GM19099 (cell line): ENCODE results near the gene GPR68.

ENCODE experiments used
- POLR2A ChIP-seq: IDR thresholded peaks from 3 replicates; pipeline ENCODE4 v1.6.1; 2011; ENCODE audit warnings: low read depth; ENCODE audit not compliant: insufficient read length; ENCODE audit errors: extremely low read depth

Gene GPR68

DNA sequence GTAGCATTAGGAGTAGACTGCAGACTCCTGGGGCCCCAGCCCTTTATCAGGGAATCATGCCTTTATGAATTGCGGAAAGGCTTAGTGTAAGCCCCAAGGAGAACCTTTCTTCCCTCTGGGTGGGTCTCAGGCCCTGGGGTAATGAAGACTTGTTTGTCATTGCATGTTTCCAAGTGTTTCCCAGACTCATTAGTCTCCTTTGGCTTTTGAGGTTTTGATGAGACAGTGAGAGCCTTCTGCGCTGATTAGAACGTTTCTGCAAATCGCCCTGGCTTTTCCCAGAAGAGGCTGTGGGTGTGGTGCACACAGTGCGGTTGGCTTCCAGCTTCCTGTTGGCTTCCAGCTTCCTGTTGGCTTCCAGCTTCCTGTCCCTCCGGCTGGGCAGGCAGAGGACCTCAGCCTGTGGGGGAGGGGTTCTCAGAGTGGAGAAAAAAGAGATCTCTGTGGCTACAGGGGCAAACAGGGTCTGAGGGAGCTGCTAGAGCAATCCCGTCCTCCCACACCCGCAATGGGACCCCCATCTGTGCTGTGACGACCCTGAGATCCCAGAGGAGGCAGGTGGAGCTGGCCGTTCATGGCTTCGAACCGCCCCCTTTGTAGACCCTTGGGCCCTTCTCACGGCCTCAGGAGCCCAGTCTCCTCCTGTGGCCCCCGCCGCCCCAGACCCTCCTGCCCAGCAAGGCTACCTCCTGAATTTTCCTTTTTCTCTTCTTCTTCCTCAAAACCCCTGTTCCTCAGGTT, 42.1 kb downstream of the GPR68 start:
- no peak for TF ChIP-seq POLR2A

DNA sequence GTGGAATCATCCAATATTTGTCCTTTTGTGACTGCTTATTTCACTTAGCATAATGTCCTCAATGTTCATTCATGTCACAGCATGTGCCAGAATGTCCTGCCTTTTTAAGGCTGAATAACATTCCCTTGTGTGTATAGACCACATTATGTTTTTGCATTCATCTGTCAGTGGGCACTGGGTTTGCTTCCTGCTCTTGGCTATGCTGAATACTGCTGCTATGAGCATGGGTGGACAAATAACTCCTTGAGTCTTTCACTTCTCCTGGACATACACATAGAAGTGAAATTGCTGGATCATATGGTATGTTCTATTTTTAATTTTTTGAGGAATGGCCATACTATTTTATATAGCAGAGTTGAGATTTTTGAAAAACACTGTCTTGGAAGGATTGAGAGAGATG, 46.9 kb downstream of the GPR68 start:
- no peak for TF ChIP-seq POLR2A

DNA sequence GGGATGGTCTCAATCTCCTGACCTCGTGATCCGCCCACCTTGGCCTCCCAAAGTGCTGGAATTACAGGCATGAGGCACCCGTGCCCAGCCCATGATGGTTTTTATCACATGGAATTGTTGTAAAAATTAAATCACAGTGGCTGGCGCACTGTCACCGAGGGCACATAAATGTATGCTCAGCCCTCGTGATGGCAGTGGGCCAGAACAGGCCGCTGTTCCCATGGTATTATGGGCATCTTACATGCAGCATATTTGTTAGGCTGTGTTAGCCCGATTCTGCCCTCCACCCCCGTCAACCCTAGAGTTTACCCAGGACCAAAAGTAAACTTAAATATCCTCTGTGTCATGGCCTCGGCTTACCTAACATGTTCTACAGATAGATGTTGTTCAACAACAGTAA, 48.6 kb downstream of the GPR68 start:
- TF ChIP-seq POLR2A: no peak

DNA sequence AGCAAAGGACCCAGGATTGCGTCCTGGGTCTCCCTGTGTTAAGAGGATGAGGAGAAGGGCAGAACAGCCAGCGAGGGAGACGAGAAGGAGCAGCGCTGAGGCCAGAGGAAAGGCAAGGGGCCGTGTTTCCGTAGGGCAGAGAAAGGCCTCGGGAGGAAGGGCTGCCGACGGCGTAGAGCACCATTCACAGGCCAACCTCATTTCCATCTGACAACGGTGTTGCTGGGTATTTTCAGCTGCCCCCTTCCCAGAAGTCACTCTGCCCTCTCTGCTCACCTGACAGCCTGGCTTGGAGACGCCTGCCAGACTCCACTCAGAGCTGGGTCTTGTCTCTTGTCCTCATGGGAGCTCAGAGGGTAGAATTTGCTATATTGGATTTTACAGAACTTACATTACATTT, 51.4 kb downstream of the GPR68 start:
- TF ChIP-seq POLR2A: no peak

DNA sequence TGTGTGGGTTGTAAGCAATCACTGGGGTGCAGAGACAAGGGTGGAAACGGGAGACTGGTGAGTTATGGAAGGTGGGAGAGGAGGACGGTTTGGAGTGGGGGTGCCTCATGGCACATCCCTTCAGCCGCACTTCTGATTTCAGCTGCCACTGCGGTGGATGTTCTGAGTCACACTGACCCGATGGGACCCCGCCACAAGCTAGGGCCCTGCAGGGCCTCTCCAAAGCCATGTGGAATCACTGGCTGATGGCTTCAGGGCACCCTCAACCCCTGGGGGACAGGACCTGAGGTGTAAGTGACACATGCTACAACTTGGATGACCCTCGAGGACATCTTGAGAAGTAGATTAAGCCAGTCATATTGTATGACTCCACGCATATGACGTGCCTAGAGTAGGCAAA, 53.7 kb downstream of the GPR68 start:
- no peak for TF ChIP-seq POLR2A

DNA sequence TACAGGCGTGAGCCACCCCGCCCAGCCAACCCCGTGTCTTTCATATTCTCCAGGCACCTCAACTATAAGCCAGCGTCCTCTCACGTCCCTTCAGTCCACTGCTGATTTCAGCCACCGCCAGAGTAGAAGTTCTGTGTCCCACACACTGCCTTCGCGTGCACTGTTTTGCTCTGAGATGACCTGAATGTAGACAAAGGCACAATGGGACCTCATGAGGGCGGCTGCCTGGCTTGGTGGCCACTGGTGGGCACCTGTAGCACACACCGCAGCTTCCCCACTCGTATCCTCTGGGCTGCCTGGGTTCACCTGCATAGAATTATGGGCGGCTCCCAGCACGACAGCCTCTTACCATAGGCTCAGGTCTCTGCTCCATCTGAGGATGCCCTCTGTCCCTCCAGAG, 57.2 kb downstream of the GPR68 start:
- TF ChIP-seq POLR2A: no peak

DNA sequence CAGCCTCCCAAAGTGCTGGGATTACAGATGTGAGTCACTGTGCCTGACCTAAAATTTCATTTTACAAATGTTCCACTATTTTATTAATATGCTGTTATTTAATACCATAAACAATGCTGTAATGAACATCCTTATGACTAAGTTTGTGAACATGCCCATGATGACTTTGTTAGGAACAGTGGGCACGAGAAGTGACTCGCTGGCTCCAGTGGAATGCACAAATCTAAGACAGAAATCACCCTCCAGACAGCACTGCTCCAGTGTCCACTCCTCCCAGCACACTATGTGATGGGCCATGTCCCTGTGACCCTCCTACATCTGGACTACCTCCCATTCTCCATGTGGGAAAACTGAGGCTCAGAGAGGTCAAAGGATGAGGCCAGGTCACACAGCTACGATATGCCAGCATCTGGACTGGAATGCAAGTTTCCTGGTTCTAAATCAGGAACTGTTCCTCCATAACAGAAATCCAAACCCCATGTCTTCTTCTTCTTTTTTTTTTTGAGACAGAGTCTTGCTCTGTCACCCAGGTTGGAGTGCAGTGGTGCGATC, 57.9 kb downstream of the GPR68 start:
- no peak for TF ChIP-seq POLR2A

DNA sequence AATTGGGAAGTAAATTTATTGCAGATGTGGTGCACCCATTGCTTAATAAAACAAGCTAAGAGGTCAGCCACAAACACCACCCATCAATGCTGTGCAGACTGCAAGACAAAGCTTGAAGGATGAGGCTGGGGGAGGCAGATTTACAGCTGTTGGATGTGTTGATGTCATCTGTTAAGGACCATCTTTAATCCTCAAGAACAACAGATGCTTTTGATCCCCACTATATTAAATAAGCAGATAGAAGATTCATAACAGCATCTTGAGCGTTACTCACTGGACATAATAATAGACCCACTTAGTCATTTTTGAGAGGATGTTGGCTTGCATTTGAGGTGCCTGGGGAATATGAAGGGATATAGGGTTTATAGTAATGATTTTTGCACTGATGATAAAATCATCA, 58.8 kb downstream of the GPR68 start:
- TF ChIP-seq POLR2A: no peak

DNA sequence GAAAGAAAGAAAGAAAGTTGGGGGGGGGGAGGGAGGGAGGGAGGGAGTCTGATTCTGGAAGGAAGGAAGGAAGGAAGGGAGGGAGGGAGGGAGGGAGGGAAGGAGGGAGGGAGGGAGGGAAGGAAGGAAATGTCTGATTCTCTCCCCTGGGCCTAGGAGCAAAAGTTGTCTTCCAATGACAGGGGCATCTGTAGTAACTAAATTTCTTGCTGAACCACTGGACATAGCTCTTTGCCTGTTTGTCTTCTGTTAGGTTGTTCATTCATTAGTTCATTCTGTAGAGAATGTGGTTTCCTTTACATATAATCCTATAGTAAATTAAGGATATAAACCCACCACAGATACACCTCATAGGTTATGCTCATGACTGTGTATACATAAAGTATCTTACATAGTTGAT, 59.9 kb downstream of the GPR68 start:
- no peak for TF ChIP-seq POLR2A
